Daoy (cell line): ENCODE measurements around the gene ITFG1. TPM values are rescaled to one million over a fixed set of nuclear protein-coding genes. Genes with fewer than 3 reads are reported as not detected.
"Not testable (repeated sequence)": the region's sequence is repeated elsewhere in the genome, so short reads cannot be mapped to it uniquely, and the experiment has no call there.

Experiments
- DNase-seq: peaks from one replicate; pipeline ENCODE4 v3.0.0-alpha.2; 2015; ENCODE audit warnings: low read depth
- total RNA-seq: library from RNA; depleted of rRNA; stranded (reverse); fragments of >200 nt; shearing (Covaris generic); gene quantifications from 2 replicates; pipeline ENCODE4 v1.2.3, GENCODE V29; 2014

The ITFG1 gene
- total RNA-seq, 1 experiment from 2014 or later: 34.5 TPM

DNA sequence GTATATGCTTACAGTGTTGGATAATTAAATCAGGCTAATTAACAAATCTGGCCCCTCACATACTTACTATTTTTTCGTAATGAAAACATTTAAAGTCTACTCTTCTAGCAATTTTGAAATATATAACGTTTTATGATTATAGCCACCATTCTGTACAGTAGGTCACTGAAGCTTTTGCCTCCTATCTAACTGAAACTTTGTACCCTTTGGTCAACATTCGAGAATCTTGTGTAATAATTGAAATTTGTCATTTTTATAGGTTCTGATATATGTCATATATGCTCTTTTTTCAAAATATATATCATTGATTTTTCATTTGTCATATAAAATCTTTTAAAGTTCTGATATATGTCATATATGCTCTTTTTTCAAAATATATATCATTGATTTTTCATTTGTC lies 12.9 kb upstream of the ITFG1 start:
- no peak for DNase-seq

DNA sequence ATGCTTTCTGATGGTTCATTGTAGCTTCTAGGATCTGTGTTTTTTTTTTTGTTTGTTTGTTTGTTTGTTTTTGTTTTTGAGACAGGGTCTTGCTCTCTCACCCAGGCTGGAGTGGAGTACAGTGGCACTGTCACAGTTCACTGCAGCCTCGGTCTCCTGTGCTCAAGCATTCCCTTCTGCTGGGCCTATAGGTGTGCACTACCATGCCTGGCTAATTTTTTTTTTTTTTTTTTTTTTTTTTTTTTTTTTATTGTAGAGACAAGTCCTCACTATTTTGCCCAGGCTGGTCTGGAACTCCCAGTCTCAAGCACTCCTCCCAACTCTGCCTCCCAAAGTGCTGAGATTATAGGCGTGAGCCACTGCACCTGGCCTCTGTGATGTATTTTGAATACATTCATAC lies 12.1 kb upstream of the ITFG1 start:
- DNase-seq: not testable (repeated sequence)

DNA sequence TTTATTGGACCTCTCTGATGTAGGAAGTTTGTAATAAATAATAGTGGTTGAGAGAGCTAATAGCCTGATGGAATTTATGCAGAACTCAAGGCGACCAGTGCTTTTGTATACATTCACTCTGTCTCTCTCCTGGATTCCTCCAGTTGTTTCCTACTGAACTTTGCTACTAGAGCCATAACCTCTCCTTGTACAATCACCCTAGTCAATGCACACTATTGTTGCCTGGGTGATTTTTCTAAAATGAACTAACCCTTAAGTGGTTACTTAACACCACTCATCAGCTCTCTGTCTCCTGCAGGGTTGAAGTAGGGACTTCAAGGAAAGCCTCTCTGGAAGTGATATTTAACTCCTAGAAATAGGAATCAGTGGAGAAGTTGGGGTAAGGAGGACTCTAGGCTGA lies 9.9 kb upstream of the ITFG1 start:
- DNase-seq: no peak

DNA sequence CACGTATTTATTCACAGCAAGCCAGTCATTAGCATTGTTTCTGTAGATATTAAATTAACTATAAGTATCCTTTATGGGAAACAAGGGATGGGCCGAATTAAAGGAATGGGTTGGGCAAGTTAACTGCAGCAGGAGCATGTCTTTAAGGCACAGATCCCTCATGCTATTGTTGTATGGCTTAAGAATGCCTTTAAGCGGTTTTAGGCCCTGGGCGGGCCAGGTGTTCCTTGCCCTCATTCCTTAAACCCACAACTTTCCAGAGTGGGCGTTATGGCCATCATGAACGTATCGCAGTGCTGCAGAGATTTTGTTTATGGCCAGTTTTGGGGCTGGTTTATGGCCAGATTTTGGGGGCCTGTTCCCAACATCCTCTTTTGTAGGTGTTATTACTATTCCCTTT lies 9.3 kb upstream of the ITFG1 start:
- no peak for DNase-seq

DNA sequence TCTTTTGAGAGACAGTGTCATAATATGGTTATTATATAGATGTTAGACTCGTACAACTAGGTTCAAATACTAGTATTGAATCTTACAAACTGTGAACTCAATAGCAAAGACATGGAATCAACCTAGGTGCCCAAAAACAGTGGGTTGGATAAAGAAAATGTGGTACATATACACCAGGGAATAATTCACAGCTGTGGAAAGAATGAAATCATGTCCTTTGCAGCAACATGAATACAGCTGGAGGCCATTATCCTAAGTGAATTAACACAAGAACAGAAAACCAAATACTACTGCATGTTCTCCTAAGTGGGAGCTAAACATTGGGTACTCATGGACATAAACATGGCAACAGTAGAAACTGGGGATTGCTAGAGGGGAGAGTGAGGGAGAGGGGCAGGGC lies 8.4 kb upstream of the ITFG1 start:
- DNase-seq: no peak

DNA sequence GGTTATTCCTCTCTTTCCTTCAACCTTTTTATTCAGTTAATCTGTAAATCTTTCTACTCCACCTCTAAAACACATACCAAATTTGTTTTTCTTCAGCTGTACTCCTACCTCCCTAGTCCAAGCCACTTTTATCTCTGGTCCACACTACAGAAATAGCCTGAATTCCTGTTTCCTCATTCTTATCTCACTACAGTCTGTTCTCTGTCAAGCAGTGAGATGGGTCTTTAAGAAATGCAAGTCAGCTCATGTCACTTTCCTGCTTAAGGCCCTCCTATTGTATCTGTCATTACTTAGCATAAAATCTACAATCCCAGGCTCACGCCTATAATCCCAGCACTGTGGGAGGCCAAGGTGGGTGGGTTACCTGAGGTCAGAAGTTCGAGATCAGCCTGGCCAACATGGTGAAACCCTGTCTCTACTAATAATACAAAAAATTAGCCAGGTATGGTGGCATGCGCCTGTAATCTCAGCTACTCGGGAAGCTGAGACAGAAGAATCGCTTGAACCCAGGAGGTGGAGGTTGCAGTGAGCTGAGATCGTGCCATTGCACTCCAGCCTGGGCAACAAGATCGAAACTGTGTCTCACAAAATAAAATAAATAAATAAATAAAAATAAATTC lies 7.3 kb upstream of the ITFG1 start:
- not testable (repeated sequence) for DNase-seq

DNA sequence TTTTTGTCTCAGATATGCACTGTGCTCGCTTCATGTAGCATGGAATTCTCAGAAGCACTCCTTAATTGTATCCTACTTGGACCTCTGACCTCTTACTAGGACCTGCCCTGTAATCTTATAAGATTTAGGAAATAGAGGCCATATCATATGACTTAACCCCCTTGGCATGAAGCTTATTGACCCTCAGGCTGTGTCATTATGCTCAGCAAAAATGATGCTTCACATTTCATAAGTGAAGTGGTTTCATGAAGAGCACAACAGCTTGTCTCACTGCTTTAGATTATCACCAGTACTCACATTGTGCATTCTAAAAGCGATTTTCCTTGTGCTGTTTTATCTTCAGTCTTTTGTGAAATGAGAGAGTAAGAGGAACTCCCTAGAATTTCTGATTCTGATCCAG lies 6.6 kb upstream of the ITFG1 start:
- DNase-seq: no peak

DNA sequence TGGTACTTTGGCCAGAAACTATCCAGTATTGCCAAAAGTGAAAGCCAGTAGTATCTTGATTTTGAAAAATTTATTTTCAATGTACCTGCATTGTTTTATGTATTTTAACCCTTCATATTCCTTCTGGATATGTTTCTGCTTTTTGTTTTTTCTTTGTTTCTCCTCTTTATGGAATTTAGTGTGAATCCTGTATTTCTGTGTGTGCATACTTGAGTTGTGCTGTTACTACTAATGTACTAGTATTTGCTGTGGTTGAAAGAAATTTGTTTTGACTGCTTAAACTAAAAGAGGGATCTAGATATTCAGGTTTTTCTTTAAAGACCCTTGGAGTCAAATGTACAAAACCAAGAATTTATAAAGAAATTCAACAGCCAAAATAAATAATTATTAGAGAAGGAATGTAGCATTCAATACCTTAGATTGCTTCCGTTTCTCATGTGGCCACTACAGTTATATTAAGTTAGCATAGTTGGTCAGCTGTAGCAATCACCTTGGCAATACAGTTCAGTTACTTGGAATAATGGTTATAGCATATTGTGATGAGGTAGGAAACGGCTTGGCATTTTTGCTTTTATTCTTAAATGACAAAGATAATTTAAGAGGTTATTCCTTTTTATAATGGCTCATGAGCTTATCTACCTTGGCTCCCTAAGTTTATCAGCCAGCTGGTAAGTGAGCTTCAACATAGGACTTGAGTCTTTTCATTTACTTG lies 5.2 kb upstream of the ITFG1 start:
- no peak for DNase-seq

DNA sequence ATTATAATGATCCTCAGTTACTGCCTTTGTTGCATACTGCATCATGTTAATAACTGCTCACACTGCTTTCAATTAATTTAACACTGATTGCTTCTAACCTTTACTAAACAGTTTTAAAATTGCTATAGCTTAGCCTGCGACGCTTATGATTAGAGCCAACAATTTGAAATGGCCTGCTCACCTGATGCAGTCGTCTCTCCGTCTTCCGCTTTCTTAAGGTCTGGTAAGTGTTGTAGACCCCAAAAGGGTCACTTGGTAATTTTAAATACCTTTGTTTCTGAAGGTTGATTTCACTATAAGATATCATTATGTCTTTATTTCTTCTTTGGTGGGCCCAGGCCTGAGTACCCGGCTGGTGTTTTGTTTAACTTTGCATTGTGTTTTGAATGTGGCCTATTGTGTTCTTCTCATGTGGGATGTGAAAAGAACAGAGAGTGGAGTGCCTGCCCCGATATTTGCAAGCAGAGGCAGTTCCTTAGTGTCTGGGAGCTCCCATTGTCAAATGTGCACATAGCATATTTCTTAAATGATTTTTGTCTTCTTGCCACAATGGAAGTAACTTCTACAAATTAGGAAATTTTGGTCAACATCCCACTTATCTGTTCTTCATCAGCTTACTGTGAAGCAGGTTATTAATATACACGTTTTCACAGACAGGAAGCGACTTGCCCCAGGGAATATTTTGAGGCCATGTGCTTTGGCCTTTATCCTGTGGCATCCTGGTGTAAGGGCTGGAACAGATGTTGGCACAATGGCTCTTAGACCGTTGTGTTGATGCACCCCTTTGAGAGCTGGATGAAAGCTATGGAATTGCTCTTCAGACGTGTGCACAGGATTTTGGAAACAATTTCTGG lies 3.1 kb upstream of the ITFG1 start:
- DNase-seq: no peak

DNA sequence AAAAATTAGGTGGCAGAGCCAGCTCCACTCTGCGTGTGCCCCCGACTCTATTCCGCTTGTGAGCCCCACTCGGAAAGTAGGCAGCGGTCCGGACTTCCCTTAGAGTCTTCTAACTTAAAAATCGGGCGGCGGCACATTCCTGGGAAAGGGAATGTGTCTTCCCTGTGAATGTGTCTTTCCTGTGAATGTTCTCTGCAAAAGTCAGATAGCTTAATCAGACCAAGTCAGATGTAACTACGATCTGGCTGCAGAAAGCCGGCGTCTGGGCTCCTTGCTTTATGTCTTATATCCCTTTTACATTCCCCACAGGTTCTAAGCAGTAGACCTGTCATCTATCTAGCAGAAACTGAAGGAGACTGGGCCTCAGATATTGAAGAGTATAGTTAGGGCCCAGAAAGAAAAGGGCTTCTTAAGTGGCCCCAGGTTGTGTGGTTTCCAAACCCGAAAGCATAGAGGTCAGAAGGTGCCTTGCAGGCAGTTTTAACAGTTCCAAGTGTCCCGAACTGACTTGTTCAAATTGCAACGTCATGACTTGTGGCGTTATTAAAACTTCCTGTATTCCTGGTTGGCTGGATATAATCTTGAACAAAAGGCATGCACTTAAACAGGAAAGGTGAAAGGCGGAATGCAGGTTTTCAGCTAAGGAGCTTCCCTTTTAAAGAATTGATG lies 869 bp upstream of the ITFG1 start:
- peak; percentile 35 for DNase-seq

DNA sequence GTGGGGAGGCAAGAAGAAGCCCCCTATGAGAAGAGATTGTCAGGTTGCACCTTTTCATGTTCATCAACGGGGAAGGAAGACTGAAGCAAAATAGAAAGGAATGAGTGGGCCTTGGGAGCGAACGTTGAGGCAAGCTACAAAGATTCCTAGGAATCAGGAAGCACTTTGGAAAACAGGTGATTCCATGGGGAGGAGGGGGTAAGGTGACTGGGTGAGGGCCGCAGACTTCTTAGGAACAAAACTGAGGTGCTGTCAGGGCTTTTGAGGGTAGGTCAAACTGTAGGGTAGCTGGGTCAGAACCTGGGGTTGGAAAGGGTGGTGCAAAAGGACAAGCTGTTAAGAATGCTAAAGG lies 528 bp downstream of the ITFG1 start:
- no peak for DNase-seq

DNA sequence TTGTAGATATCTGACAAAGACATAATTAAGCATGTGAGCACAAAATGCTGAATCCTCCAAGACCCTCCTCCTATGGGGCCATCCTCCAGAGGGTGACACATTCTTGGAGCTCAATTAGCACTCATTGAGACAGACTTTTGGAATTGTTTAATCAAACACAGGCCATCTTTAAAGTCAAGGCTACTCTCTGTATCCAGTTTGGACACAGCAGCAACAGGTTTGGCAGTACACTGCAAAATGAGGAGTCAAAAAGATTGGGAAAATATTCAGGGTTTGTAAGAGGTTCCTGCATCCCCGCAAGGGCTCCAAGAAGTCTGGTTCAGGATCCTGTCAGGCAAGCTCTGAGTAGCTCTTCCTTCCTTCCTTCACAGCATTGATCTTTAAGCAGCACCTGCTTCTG lies 1.3 kb downstream of the ITFG1 start:
- DNase-seq: no peak

DNA sequence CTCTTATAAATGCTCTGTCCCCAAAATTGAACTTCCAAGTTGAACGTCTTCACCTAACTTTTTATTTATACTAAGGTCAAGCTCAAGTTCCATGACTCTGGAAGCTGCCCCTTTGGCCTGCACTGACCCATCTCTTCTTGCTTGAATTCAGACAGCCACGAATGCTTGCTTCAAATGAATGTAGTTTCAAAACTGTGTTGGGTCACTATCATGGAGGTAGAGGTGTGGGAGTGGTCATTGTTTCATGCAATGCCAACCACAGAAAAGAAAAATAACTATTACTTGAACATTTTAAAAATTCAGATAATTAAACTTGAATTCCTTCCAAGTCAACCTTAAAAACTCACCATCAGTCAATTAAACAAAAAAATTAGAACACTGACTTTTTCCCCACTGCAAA lies 2.5 kb downstream of the ITFG1 start:
- no peak for DNase-seq

DNA sequence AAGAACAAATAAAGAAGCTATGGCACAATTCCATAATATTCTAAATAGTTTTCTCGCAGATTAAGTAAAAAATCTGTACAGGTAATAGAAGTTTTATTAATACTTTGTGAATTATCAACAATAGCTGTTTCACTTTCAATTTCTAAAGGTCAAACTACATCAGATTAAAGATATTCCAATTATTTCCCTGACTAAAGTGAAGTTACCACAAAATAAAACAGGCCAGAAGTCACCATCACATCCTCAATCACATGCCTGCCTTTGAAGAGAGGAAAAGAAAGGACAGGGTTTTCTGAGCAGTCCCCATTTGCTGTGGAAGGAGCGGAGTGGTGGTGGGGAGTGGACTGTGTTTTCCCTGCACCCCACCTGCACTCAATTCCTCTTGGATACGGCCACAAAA lies 11.1 kb downstream of the ITFG1 start:
- DNase-seq: no peak

DNA sequence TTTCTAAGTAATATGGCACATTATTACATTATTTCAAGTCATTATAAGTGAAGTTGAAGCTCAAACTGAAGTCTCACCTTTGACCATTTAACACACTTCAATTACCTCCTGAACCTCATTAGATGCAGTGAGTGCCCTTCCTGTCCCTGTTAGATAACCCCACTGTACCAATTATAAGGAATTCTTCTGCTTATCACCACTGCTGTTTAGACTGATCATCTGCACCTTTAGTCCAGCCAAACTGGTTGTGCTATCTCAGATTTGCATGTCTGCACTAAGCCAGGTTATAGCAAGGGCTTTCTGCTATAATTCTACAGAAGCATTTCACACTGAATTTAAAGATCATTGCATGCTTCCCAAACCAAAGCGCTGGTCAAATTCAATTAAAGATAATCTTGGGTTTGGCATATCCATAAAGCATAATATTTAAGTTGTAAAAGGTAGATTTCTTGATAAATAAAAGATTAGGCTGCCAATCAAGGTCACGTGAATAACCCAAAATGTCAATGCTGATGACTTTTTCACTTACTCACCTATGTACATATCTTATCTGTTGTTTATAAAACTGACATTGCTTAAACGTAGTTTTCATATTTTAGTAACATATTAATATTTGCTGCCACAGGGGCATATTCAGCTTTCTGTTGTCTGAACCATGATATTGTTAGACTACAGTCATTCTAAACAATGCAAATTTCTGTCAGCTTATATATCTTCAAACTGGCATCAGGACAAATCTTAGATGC lies 11.9 kb downstream of the ITFG1 start:
- DNase-seq: no peak

DNA sequence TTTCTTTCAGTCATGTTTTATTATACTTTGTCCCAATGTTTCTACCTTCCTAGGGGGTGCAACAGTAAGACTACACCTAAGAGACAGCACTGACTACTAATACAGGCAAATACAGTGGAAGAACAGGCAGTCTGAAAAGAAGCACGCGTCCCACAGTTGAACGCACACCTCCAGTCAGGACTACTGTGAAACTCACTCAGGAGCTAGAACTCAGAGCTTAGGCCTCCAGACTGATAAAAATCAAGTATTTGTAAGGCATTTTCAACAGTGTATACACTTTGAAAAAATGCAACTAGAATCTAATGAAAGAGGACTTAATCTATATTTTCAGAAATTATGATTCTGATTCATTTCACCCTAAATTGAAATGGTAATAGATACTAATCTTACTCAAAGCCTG lies 14.4 kb downstream of the ITFG1 start:
- no peak for DNase-seq

DNA sequence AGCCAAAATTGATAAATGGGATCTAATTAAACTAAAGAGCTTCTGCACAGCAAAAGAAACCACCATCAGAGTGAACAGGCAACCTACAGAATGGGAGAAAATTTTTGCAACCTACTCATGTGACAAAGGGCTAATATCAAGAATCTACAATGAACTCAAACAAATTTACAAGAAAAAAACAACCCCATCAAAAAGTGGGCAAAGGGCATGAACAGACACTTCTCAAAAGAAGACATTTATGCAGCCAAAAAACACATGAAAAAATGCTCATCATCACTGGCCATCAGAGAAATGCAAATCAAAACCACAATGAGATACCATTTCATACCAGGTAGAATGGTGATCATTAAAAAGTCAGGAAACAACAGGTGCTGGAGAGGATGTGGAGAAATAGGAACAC lies 18.0 kb downstream of the ITFG1 start:
- not testable (repeated sequence) for DNase-seq

DNA sequence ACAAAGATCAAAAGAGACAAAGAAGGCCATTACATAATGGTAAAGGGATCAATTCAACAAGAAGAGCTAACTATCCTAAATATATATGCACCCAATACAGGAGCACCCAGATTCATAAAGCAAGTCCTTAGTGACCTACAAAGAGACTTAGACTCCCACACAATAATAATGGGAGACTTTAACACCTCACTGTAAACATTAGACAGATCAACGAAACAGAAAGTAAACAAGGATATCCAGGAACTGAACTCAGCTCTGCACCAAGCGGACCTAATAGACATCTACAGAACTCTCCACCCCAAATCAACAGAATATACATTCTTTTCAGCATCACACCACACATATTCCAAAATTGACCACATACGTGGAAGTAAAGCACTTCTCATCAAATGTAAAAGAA lies 20.8 kb downstream of the ITFG1 start:
- not testable (repeated sequence) for DNase-seq

DNA sequence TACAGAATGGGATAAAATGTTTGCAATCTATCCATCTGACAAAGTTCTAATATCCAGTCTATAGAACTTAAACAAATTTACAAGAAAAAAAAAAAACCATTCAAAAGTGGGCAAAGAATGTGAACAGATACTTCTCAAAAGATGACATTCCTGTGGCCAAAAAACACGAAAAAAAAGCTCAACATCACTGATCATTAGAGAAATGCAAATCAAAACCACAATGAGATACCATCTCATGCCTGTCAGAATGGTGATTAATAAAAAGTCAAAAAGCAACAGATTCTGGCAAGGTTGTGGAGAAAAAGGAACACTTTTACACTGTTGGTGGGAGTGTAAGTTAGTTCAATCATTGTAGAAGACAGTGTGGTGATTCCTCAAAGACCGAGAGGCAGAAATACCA lies 26.6 kb downstream of the ITFG1 start:
- not testable (repeated sequence) for DNase-seq

DNA sequence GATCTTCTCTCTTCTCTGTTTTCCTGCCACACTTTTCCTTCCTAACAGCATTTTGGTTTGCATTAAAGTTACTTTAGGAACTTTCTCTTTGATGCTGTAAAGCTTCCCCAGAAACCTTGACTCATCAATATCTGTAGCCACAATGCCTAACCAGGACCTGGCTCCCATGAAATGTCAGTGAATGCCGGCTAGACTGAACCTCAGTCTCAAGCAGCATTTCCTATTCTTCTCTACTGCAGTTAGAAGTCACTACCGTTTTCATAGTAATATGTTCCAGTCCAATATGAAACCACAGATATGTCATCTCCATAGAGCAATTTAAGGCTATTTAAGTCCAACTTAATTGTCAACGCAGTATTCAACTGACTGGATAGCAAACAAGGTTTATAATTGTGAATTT lies 28.9 kb downstream of the ITFG1 start:
- no peak for DNase-seq

DNA sequence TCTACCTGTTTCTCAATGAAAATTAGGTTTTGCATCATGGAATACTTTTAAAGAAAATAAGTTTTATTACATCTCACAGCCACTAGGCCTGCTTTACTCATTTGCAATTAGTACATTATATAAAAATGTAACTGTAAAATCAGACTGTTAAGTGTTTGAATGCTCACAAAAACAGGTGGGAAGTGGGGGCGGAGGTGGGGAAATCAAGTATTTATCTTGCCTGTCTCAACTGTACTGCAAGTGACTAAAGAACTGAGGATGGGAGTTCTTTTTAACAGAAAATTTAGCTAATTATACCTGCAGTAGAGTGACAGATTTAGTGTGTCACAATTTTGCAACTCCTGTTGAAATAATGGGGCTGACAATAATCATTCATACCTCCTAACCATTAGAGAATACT lies 34.1 kb downstream of the ITFG1 start:
- DNase-seq: no peak

DNA sequence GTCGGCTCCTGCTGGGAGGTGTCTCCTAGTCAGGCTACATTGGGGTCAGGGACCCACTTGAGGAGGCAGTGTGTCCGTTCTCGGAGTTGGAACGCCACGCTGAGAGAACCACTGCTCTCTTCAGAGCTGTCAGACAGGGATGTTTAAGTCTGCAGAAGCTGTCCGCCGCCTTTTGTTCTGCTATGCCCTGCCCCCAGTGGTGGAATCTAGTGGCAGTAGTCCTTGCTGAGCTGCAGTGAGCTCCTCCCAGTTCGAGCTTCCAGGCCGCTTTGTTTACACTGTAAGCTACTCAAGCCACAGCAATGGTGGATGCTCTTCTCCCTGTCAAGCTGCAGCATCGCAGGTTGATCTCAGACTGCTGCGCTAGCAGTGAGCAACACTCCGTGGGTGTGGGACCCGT lies 36.0 kb downstream of the ITFG1 start:
- no peak for DNase-seq
